Hindlimb muscle (tissue), 1 donor: ENCODE data around the gene TEKTIP1. TPM values are rescaled to one million over a fixed set of nuclear protein-coding genes. Genes with fewer than 3 reads are reported as not detected.
A peak's percentile ranks its signal among the peaks of the same experiment; 100 is the strongest.
"Not testable (repeated sequence)": the region's sequence is repeated elsewhere in the genome, so short reads cannot be mapped to it uniquely, and the experiment has no call there.

Experiments used
- DNase-seq: peaks from one replicate; pipeline ENCODE4 v3.0.0-alpha.2; 2013
- polyA plus RNA-seq: library from polyadenylated mRNA; unstranded; fragments of 120-200 nt; gene quantifications from one replicate; pipeline ENCODE4 v1.2.1, GENCODE V29; 2013; ENCODE audit not compliant: insufficient read length

TEKTIP1 gene
- polyA plus RNA-seq, 1 donor, result 3.5 TPM

DNA sequence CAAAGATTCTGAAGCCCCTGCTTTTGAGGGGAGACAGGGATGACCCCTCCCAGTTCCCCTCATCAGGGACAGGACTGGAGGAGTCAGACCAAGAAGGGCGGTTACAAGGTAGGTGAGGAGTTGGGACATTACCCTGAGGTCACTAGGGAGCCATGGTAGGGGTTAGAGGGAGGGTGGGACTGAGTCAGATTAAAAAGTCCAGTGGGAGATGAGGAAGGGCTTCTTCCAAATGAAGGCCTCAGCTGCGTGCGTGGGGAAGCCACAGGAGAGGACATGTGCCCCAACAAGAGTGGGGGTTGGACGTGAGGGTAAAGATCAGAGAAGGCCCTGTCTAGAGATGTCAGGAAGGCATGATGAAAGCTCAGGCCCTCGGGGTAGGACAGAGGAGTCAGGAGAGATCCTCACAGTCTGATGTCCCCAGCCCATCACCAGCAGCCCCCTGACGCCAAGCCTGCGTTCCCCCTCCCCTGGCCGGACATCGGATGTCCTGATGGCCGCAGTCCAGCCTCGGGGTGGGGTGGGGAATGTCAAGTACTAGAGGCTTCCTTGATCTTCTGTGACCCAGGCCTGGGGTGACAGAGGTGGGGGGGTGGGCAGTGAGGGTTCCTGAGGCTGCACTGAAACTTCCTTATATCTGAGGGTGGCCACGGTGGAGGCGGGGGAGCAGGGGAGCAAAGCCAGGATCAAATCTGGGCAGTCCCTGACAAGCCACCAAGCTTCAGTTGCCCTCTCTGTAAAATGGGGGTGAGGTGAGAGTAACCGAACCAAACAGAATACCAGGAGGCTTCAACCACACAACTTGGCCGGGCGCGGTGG is 24.9 kb downstream of the TEKTIP1 start:
- DNase-seq, result no peak

DNA sequence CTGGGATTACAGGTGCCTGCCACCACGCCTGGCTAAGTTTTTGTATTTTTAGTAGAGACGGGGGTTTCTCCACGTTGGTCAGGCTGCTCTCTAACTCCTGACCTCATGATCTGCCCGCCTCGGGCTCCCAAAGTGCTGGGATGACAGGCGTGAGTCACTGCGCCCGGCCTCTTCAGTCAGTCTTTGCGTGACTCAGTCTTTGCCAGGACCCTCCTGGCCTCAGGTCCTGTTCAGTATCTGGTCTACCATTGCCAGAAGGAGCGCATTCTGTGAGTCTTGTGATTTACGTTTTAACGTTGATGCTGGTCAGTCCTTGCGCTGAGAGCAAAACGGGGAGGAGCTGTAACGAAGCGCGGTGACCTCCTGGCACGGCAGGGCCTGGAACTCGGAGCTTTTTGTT is 26.2 kb downstream of the TEKTIP1 start:
- no peak for DNase-seq

DNA sequence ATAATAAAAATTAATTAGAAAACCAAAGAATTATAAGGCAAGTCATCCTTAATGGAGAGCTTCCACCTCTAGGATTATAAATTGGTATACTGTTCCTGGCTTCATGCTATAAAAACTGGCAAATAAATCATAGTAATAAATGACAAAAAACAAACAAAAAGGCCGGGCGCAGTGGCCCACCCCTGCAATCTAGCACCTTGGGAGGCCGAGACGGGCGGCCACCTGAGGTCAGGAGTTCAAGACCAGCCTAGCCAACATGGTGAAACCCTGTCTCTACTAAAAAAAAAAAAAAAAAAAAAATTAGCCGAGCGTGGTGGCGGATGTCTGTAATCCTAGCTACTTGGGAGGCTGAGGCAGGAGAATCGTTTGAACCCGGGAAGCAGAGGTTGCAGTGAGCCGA is 31.1 kb downstream of the TEKTIP1 start:
- DNase-seq, result not testable (repeated sequence)

DNA sequence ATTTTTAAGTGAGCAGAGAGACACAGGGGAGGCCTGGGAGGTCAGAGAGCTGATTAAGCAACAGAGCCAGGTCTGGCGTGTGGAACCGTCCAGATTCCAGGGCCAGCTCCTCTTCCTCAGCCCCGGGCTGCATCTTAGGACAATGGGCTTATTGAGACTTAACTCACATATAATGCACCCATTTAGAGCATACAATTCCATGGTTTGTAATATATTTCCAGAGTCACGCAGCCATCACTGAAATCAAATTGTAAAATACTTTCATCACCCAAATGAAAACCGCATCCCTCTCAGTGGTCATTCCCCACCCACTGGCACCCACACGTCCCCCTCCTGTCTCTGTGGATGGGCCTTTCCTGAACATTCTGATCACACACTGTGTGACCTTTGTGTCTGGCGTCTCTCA is 31.6 kb downstream of the TEKTIP1 start:
- DNase-seq, result no peak

DNA sequence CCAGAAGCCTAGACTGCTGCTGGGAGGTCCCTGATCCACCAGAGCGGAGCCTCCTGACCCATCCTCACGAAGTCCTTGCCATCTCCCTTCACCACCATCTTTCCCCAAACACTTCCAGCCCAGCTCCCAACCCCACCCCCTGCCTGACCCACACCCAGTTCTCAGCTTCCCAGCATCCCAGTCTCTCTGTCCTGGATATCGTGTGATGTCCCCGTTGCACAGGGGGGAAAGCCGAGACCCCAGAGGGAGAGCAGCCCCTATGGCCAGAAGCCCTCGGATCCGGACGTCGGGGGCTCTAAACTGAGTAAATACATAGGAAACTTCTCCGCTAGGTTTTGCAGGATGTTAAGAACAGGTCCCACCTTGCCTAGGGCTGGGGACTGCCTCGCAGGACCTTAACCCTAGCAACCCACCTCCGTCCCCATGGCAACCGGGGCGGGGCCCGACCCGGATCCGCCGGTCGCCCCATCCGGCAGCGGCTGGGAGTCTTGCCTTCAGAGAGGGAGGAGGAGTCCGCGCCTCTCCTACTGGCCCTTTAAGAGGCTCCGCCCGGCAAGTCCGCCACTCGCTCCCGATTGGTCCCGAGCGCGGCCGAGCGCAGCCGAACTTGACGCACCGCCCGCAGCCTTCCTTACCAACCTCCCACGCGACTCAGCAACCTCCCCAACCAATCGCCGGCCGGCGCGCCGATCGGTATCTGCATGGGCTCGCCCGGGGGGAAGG is 33.3 kb downstream of the TEKTIP1 start:
- peak; percentile 100 for DNase-seq

DNA sequence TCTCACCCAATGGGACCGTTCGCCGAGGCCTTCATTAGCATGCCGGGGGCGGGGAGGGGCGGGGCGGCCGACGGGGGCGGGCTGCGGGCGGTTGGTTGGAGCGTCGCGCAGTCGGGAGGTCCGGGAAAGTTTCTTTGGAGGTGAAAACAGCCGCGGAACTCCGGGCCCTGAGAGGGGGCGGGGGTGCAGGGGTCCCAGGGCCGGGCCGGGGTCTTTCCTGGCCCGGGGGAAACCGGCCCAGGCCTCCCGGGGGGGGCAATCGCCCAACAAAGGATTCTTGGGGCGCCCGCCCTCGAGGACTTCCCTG is 33.8 kb downstream of the TEKTIP1 start, which contains the start of gene HMG20B:
Gene HMG20B (plus strand): TSS at position 90 of the 307 bp plus-strand sequence. CDS start 366 bp downstream, outside the sequence.
- no peak for DNase-seq

DNA sequence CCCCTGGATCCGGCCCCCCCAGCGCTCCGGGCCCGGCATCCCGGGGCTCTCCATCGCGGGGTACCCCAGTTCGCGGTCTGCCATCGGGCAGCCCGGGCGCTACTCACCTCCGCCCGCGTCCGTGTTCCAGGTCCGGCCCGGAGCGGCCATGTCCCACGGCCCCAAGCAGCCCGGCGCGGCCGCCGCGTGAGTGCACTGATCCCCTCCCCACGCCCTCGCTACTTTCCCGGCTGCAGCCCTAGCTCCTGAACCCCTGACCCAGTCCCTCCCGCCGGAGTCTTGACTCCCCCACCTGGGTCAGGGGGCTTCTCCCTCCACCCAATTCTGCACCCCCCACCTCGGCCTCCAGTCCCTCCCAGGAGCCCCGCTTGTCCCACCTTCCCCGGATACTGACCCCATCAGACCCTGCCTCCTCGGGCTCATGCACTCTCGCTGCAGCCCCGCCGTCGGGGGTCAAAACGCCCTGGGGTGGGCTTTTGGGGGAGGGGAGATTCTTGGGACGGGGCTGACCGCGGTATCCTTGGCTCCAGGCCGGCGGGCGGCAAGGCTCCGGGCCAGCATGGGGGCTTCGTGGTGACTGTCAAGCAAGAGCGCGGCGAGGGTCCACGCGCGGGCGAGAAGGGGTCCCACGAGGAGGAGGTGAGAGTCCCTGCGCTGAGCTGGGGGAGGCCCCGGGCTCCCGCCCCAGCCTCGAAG is 34.3 kb downstream of the TEKTIP1 start:
- DNase-seq, result no peak

DNA sequence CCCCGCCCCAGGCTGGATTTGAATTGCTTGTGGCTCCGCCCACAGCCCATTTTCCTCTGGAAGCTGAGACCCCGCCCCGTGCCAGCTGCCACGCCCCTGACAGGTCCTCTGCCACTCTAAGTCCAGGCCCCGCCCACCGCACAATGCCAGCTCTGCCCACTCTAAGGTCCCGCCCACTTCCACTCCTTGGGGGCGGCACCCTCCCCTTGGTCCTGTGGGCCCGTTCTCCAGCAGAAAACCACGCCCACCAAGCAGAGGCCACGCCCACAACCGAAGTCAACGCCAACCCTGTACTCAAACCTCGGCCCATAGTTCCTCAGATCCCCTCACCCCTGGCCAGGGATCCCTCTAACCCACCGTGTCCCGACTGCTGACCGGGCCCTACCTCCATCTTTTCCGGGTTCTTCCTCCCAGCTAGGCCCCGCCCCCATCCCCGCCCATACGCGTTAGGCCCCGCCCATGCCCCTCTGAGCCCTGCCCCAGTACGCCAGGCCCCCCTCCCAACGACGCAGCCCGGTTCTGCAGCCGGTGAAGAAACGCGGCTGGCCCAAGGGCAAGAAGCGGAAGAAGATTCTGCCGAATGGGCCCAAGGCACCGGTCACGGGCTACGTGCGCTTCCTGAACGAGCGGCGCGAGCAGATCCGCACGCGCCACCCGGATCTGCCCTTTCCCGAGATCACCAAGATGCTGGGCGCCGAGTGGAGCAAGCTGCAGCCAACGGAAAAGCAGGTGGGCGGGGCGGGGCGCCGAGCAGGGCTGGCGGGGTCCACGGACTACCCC is 35.1 kb downstream of the TEKTIP1 start:
- peak; percentile 66 for DNase-seq

DNA sequence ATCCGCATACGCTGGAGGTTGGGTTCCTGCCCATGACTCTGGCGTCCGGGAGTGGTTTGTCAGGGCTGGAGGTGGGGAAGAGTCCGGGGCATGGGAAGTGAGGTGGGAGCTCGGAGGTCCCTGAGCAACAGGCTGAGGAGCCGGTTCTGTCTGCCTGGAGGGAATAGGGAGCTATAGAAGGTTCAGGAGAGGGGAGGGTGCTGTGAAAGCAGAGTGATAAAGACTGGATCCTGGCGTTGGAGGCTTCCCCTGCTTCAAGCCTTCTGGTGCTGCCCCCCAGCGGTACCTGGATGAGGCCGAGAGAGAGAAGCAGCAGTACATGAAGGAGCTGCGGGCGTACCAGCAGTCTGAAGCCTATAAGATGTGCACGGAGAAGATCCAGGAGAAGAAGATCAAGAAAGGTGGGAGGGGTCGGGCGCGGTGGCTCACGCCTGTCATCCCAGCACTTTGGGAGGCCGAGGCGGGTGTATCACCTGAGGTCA is 36.3 kb downstream of the TEKTIP1 start:
- no peak for DNase-seq

DNA sequence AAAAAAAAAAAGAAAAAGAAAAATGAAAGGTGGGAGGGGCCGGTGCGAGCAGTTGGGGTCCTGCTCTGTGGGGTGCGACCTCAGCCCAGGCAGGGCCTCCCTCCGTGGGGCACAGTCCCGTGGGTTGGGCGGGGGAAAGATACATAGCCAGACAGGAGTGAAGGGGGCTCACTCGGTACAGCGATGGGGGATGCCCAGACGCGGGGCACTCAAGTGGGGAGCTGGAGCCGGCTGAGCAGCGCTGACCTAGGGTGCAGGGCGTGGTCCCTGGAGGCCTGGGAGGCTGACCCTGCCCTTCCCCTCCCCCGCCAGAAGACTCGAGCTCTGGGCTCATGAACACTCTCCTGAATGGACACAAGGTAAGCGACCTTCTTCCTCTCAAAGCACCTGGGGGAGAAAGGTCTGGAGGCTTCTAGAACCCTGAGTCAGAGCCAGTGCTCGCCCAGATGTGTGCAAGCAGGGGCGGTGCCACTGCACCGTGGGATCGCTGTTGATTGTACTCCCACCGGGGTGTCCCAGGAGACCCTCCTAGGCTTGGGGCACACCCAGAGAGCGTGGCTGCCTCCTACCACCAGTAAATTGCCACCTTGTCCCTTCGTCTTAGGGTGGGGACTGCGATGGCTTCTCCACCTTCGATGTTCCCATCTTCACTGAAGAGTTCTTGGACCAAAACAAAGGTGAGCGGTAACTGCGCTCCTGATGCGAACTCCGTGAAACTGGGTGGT is 37.1 kb downstream of the TEKTIP1 start:
- no peak for DNase-seq

DNA sequence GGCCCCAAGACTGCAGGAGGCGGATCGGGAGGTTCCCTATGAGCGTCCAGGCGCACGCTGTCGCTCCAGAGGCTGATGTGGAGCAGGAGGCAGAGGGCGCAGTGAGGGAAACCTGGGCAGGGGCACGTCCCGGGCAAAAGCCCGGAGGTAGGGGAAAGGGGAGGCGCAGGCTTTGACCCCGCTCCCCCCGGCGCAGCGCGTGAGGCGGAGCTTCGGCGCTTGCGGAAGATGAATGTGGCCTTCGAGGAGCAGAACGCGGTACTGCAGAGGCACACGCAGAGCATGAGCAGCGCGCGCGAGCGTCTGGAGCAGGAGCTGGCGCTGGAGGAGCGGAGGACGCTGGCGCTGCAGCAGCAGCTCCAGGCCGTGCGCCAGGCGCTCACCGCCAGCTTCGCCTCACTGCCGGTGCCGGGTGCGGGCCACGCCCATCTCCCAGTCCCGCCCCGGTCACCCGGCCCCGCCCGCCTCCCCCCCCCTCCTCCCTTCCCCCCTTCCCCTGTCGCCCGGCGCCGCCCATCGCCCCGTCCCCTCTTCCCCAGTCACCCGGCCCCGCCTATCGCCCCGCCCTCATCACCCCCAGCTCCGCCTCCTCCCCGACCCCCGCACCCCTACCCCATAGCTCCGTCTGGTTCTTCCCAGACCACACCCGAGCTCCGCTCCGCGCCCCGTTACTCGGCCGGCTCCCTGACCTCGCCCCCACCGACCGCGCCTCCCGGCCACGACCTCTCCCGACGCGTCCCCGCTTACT is 37.9 kb downstream of the TEKTIP1 start:
- DNase-seq, result peak; percentile 79

DNA sequence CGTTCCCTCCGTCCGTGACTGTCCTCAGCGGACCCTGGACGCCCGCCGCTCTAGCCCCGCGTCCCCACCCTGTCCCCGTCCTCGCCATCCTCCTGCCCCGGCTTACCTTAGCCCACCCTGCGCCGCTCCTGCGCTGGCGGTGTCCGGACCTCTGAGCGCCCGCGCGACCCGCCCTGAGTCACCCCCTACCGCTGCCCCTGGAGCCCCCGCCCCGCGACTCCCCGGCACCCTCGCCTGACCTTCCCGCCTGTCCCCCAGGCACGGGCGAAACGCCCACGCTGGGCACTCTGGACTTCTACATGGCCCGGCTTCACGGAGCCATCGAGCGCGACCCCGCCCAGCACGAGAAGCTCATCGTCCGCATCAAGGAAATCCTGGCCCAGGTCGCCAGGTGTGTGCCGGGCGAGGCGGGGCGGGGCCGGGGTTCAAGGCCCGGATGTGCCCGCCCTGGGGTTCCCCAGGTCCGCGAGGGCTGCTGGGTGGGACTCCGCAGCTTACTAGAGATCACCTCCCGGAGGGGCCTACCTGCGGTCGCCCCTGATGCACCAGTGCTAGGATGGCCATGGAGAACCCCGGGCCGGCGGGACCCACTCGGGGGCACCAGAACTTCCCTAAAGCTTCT is 38.9 kb downstream of the TEKTIP1 start:
- DNase-seq, result no peak

DNA sequence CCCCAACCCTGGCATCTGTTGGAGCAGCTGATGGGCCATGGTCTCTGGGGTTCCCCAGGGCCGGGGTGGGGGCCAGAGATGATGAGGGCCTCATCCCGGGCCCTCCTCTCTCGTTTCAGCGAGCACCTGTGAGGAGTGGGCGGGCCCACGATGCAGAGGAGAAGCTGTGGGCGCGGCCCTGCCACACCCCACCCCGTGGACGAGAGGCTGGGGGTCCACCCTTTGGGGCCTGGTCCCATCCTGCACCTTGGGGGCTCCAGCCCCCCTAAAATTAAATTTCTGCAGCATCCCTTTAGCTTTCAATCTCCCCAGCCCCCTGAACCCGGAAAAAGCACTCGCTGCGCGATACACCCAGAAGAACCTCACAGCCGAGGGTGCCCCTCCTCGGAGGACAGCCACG is 39.4 kb downstream of the TEKTIP1 start:
- DNase-seq, result no peak

DNA sequence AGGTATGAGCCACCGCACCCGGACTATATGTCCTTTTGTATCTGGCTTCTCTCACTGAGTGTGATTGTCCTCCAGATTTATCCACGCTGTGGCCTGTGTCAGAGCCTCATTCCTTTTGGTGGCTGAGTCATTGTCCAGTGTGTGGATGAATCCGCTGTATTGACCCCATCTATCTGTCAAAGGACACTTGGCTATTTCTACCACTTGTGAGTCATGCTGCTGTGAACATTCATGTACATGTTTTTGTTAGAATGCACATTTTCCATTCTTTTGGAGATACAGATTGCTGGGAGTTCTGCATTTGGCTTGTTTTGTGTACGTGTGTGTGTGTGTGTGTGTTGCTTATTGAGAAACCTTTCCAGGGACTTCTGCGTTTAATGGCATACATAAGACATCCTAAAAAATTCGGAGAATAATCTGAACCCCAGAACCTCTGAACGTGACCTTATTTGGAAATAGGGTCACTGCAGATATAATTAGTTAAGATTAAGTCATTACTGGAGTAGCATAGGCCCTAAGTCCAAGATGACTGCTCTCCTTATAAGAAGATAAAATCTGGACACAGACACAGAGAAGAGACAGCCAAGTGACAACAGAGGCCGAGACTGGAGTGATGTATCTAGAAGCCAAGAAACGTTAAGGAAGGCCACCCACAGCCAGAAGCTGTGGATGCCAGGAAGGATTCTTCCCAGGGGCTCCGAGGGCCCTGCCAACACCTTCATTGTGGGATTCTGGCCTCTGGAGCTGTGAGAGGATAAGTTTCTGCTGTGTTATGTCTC is 41.4 kb downstream of the TEKTIP1 start:
- DNase-seq, result no peak

DNA sequence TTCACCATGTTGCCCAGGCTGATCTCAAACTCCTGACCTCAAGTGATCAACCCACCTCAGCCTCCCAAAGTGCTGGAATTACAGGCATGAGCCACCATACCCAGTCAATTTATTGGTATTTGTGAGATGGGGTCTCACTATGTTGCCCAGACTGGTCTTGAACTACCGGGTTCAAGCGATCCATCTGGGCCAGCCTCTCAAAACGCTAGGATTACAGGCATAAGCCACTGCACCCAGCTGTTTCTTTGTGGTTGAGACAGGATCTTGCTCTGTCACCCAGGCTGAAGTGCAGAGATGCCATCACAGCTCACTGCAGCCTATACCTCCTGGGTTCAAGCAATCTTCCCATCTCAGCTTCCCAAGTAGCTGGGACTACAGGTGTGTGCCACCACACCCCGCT is 42.8 kb downstream of the TEKTIP1 start:
- DNase-seq, result not testable (repeated sequence)

DNA sequence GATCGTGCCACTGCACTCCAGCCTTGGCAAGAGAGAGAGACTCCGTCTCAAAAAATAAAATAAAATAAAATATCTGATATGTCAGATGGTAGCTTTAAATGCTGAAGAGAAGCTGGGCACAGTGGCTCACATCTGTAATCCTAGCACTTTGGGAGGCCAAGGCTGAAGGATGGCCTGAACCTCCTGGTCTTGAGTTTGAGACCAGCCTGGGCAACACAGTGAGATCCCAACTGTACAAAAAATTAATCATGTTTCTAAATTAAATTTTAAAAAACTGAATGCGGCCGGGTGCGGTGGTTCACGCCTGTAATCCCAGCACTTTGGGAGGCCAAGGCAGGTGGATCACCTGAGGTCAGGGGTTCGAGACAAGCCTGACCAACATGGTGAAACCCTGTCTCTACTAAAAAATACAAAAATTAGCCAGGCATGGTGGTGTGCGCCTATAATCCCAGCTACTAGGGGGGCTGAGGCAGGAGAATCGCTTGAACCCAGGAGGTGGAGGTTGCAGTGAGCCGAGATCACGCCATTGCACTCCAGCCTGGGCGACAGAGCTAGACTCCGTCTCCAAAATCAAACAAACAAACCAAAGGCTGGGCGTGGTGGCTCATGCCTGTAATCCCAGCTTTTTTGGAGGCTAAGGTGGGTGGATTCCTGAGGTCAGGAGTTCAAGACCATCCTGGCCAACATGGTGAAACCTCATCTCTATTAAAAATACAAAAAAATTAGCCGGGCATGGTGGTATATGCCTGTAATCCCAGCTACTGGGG is 45.2 kb downstream of the TEKTIP1 start:
- not testable (repeated sequence) for DNase-seq

DNA sequence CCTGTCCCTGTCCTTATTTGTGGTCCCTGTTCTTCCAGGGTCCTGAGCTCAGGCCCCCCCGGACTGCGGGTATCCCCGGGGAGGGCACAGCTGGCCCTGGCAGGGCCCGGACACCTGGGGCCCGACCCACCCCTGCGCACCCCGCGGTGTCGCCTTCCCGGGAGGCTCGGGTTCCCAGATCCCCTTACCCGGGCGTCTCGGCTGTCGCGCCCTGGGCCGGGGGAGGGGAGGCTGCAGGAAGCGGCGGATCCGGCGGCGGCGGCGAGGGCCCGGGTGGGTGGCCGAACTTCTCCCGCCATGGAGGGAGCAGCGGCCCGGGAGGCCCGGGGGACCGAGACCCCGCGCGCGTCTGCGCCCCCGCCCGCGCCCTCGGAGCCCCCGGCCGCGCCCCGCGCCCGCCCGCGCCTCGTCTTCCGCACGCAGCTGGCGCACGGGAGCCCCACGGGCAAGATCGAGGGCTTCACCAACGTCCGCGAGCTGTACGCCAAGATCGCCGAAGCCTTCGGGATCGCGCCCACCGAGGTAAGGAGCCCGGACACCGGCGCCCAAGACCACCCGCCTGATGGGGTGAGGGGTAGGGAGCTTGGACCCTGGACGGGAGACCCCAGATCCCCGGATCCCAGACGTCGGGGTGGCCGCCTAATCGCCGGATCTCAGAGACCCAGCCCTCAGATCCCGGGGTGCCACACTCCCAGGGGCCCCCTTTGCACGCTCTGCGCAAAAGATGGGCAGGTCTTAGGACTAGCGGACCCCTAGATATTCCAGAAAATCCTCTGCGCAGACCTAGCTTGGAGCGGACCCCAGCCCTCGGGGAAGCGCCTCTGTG is 46.5 kb downstream of the TEKTIP1 start, which contains the start of gene GIPC3:
Gene GIPC3 (plus strand): TSS at position 178 of the 826 bp plus-strand sequence. CDS start 120 bp downstream, at position 298.
- no peak for DNase-seq

DNA sequence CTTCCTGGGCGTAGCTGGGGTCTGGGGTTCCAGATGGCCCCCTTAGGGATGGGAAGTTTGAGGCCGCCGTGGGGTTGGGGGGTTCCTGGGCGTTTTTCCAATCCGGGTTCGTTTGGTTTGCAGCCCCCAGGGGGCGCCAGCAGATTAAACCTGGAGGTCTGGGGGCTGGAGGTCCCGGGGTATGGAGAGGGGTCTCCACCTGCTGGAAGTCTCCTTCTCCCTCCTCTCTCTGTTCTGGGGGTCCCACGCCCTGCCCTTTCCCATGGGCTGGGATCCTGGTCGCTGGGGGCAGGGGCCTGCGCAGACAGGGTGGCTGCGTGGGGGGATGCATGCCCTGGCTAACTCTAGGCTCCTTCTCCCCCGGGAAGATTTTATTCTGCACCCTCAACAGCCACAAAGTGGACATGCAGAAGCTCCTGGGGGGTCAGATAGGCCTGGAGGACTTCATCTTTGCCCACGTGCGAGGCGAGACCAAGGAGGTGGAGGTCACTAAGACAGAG is 47.2 kb downstream of the TEKTIP1 start:
- DNase-seq, result no peak
